Stimulated activated CD4-positive, alpha-beta T cell treated with anti-CD3 and anti-CD28 coated beads, Interleukin-2, amount 100 ng/mL, for 48 hours (primary cell): ENCODE results near the gene MYO10.
A peak's percentile ranks its signal among the peaks of the same experiment; 100 is the strongest.

Experiments
- DNase-seq, 2 donors: peaks; one replicate each; pipeline ENCODE4 v3.0.0-alpha.2; 2020

Gene MYO10

DNA sequence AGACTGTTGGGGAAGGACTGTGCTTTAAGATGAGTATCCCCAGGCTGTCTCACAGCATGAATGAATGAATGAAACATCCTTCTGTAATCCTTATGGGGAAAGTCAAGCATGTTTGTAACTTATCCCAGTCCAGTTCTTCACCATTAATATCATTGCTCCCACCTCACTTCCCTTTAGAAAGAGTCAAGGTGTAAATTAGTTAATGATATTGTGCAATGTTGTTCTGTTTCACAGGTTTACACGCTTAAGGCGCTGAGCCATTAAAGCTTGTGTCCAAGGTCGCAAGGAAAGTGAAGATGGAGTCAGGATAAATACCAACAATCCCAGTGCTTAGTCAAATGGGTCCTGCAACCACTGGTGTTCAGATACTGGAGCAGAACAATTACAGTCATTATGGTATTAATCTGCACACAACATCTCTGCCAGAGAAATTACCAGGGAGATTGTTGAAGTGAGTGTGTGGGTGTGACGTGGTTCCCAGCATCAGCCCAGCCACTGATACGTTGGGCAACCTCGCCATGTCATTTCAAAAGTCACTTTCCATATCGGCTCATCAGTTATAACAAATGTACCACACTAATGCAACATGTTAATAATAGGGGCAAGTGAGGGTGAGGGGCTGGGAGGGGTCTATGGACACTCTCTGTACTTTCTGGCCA is 1.5 kb upstream of the MYO10 start:
- DNase-seq: no peak

DNA sequence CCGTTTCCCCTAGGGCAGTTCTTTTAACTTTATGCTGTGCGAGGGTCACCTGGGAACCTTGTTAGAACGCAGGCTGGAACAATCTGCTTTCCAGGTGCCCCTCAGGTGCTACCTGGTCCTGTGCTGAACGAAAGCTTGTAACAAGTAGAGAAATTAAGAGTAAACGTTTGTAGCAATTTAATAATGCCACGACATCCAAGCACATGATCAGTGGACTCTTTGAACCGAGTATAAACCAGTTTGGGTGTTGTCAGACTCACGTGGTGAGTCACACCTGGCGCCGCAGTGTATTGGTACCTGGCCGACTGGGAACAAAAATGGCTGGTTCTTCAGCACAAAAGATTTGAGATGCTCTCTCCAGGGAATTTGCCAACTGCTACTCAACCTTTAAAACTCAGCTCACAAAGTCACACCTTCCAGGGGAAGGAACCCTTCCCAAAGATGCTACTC is 926 bp upstream of the MYO10 start:
- no peak for DNase-seq

DNA sequence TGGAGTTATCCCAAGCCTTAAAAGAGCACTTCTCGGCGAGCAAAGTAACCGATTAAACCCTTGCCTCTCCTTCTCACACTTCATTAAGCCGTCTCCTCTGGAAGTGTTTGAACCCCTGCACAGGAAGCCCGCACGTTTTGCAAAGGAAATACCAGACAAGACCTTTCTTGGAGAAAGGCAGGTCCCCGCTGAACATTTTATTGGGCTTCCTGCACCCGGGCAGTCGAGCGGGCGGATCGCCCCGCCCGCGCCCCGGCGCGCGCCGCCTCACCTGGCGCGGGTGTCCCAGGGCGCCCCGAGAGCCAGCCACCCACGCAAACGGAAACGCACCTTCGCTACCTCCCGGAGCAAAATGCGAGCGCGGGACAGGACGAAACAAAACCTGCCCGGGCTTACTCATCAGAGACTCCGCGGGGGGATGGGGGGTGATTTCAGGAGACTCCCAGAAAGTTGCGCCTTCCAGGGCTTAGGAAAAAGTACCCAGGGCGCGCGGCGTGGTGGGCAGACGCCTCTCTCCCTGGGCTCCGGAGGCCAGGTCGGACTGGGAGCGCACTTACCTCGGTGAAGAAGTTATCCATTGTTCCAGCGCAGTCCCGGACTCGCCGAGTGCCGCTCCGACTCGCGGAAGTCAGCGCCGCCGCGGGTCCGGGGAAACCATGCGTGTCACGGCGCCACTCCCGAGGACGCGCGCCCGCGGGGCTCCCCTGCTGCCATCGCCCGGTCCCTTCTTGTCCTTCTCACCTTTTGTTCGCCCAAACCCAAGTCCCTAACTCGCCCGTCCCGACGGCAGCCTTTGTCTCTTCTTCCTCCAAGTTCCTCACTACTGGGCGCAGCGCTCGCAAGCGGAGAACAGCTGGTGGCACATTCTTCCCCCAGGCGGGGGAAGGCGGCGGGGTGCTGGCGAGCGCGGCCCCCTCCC is 598 bp downstream of the MYO10 start:
- peak in 1 of 2 donors; percentile 16 for DNase-seq

DNA sequence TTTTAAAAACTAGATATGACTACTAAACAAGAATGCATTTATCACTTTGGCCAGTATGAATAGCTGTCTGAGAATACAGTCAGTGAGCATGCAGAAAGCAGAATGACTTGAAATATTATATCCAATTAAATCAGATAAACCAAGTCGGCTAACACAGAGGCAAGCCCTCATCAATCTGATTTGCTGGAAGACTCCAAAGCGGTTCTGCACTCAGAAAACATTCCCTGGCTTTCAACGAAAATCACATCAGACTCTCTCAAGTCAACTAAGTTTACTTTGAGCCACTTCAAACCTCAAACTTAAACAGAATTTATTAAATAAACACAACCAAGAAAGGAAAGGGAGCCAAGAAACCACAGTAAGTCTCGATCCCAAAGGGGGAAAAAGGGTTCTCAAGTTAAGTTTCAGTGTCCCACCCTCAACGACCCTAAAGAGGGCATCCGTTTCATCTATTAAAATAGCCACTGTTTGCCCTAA is 1.4 kb downstream of the MYO10 start:
- no peak for DNase-seq

DNA sequence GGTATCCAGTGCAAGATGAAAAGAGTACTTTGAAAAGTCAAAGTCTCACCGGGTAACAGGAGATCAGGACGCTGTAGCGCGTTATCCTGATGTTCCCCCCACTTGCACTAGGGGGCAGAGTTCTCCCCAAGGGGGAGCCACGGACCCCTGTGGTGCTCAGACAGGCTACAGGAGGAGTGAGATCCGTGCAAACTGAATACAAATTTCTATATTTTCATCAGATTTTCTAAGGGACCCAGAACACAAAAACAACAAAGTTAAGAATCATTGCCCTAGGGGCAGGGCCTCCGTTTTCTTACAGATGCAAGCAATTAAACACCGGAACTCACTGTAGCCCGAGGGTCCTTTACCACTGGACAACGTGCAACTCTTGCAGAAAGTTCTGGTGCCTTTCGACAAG is 2.0 kb downstream of the MYO10 start:
- DNase-seq: peak; percentile 23 to 39

DNA sequence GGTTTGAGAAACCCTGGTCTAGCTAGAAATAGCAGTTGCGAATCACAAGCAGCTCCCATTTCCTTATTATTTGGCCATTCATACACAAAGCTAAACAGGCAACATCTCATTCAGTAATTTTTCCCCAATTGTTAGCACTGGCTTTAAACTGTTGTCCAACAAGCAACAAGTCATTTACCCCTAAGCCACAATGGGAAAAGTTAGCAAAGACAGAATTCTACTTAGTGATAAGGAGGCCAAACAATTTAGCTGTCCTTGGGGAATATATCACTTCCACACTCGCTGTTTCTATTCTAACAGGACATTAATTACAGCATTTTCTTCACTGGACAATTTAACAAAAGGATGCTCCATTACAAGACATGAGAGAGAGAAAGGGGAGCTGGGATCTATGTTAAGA is 2.8 kb downstream of the MYO10 start:
- DNase-seq: no peak

DNA sequence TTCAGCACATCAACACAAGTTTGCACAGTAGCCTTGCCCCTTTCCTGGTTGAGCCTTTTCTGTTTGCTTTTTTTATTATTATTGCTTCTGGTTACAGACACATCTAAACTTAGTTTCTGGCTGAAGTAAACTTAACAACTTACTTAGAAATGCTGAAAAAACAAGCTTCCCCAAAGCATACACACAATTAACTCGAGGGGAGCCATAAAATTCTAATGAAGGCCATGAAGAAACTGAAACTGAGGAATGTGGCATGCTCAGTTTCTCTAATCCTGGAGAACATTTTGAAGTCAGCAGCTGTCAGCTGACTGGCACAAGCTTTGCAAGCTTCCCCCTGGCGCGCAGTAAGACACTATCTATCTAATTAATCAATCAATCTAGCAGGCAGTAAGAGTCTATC is 3.7 kb downstream of the MYO10 start:
- DNase-seq: no peak

DNA sequence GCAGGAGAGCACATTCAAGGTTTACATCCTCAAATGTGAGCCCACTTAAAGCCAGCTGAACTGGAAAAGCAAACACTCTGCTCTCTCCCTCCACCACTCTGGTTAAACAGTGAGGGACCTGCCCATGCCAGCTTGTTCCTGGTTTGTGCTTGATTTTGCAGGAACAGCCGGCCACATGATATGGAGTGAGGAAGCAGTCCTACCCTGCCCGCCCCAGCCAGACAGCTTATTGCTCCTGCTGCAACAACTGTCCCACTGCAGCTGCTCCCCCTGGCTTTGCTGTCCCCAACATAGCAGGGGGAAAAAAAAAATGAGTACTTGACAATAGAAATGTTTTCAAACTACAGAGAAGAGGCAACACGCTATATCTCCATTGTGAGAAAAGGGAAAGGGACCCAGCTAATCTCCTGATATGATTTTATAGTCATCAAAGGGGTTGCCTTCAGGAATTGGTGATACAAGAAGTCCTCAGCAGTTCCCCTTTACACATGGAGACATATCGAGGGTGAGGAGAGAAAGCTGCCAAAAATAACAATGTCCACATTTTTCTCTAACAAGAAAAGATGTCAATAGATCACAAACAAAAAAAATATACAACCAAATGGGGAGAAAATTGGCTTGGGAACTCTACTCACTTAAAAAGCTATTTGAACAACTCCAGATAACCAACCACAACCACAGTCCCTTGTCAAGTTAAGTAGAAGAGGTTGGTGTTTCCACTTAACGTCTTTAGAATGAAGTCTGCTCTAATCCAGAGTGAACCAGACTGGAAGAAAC is 4.6 kb downstream of the MYO10 start:
- DNase-seq: no peak

DNA sequence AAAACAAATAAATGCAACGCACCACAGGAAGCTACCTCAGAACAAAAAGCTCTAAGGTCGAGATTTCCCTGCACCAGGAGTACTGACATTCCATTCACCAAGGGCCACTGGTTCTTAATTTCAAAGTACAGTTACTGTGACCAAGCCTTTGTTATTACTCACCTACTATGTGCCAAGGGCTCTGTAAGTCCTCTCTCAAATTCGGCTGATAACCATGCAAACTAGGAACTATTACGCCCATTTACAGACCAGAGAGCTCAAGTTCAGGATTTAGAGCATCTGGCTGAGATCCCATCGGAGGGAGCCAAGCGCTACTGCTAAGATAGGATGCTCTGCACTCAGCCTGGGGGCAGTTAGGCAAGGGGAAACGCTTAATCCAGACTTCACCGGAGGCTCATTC is 5.6 kb downstream of the MYO10 start:
- DNase-seq: no peak

DNA sequence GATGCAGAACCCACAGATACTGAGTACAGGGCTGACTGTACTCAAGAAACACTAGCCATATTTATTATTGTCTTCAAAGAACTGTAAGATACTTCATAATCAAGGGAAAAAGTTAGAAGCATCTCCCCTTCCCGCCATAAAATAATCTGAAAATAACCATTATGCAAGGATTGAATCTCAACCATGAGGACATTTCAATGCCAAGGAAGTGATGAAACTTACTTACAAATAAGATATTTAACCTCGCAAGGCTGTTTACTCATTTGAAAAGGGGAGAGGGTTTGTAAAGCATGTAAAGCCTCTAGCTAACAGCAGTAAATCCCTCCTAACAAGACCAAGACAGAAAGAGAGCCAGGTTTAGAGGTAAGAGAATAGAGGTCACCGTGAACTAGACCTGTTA is 6.3 kb downstream of the MYO10 start:
- no peak for DNase-seq

DNA sequence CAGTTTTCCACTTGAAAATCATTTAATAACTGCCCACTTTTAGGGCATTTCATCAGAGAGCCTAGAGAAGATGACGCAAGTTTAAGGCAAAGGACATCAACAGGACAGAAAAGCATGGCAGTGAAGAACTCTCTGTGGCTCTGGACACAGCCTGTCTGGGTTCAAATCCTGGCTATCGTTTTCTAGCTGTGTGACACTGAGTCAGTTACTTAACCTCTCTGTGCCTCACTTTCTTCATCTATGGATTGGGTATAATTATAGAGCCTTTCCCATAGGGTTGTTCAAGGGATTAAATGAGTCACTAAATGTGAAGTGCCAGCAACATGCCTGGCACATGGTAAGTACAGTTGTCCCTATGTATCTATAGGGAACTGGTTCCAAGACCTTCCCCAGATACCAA is 6.7 kb downstream of the MYO10 start:
- DNase-seq: no peak

DNA sequence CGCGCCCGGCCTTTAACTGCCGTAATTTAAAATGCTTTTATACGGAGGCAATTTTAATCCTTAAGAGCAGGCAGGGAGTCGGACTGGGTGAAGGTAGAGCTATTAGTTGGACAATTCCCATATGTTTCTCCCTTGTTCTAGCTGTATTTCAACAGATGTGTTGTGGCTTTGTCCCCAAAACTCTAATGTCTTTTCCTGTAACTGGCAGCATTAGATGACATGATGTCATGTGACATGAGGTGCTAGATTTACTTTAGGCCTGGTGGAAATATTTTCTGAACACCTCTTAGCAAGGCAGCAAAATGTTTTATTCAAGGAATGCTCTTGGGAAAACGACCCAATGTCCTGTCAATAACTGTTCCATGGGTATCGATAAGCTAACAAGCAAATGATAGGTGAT is 8.5 kb downstream of the MYO10 start:
- DNase-seq: no peak

DNA sequence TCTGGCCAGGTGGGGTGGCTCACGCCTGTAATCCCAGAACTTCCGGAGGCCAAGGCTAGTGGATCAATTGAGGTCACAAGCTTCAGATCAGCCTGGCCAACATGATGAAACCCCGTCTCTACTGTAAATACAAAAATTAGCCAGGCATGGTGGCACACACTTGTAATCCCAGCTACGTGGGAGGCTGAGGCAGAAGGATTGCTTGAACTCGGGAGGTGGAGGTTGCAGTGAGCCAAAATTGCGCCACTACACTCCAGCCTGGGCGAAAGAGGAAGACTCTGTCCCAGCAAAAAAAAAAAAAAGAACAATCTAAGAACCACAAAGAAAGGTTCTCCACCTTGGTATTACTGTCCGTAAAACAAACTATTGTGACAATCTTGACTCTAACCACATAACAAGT is 9.7 kb downstream of the MYO10 start:
- DNase-seq: no peak

DNA sequence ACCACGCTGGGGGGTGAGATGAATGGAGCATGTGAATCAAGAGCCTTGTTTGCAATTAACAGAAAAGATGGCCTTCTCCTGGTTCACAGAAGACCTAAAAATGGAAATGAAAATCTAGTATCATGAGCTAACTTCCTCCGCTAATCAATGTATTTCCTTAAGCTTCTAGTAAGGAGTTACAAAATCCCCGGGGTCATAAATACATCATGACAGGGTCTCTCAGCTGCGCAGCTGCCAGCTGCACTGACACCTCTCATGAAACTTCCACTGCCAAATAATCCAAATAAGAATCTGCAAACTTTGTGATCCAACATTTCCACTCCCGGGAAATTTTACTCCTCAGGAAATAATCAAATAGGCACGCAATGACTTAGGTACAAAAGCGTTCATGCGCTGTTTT is 11.9 kb downstream of the MYO10 start:
- DNase-seq: no peak

DNA sequence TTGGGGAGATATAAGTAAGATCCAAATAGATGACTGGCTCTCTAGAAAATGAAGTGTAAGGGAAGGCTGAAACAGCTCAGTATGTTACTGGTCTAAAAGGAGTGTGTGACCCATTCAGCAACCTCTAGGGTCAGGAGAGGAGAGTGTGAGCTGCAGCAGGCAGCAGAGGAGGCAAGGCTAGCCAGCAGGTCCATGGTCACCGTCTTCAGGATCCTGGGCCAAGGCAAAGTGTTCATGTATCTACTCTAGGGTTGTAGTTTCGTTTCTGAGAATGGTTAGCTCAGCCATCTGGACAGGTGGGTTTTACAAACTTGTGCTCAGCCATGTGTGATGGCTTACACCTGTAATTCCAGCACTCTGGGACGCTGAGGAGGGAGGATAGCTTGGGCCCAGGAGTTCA is 13.7 kb downstream of the MYO10 start:
- DNase-seq: no peak

DNA sequence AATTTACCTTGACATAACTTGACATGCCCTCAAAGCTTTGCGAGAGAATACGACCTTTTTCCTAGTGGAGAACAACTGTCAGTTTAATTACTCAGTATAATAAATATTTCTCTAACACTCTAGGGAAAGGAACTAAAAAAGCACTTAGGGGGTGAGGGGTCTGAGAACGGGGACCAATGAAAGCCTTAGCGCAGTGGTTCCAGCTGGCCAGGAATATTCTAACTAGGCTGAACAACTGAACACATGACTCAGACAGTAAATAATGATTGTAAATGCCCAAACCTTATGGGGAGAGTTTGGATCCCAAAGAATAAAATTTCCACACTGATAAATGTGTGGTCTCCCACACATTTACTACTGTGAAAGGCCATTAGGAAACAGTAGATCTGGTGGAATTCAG is 14.9 kb downstream of the MYO10 start:
- DNase-seq: no peak

DNA sequence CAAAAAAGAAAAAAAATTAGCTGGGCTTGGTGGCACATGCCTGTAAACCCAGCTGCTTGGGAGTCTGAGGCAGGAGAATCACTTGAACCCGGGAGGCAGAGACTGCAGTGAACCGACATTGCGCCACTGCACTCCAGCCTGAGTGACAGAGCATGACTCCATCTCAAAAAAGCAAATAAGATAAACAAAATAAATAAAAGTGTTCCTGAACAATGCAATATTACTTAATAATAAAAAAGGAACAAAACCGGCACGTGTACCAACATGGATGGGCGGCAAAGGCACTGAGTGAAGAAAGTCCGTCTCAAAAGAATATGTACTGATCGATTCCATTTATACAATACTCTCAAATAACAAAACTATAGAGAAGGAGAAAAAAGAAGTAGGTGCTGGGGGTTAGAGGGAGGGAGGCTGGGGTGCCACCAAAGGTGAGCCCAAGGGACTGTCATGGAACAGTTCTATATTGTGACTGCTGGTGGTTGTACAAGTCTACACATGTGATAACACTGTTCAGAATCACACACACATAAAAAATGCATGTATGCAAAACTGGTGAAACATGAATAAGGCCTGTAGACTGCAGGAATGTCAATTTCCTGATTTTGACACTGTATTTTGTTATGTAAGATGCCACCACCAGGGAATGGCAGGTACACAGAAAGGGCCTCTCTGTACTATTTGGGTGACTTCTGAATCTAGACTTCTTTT is 15.8 kb downstream of the MYO10 start:
- DNase-seq: no peak

DNA sequence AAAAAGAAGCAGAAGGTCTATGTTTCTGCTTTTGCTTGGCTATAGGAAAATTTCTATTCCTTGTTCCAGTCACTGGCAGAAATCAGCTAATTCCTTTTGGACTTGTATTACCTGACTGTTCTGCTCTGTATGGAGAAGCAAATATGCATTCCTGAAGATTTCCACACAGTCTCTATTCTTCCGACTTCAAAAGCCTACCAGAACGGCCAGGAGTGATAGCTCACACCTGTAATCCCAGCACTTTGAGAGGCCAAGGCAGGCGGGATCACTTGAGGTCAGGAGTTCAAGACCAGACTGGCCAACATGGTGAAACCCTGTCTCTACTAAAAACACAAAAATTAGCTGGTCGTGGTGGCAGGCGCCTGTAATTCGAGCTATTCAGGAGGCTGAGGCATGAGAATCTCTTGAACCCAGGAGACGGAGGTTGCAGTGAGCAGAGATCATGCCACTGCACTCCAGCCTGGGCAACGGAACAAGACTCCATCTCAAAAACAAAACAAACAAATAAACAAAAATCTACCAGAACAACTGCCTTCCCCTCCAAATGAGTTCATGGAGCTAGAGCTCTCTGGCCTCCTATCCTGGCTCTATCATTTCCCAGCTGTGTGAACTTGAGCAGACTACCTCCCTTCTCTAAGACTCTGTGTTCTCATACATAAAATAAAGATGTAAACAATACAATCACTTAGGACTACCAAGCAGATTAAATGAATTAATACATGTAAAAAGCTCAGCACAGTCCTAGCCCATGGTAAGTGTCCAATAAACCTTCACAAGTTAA is 17.0 kb downstream of the MYO10 start:
- no peak for DNase-seq

DNA sequence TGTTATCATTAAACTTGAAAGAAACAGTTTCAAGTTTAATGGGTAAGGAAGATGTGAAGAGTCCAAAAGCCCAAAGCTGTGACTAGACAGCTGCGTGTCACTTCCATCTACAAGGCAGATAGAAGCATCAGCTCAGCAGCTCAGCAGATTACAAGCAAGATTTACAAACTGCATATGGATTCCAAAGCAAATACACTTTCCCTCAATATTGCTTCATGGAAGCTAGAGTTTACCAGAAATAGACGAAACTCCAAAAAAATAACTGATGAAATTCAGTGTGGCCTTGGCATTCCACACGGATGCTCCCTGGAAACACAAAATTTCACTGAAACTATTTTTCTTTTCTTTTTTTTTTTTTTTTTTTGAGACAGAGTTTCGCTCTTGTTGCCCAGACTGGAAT is 17.9 kb downstream of the MYO10 start:
- no peak for DNase-seq

DNA sequence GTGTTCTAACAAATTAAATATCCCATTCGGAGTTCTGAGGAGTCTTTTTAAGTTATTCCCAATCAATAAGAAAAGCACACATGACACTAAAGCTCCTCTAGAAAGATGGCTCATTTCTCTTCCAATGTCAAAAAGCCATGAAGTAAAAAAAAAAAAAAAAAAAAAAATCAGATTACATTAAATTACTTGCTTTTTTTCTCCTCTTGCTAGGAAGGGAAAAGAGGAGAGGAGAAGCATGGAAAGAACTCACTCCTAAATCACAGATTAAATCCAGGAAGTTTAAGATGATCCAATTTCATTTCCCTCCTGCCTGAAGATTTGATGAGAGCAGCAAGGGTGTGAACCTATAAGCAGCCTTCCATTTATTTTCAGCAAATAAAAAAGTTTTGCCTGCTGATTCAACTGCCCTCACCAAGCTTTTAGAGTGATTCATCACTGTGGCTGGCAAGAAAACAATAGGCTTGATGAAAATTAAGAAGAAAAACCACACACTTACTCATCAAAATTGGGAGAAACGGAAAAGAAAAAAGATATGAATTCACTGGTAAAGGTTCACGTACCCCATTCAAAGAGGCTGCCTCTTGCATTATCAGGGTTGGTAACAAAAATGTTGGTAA is 19.7 kb downstream of the MYO10 start:
- DNase-seq: no peak

DNA sequence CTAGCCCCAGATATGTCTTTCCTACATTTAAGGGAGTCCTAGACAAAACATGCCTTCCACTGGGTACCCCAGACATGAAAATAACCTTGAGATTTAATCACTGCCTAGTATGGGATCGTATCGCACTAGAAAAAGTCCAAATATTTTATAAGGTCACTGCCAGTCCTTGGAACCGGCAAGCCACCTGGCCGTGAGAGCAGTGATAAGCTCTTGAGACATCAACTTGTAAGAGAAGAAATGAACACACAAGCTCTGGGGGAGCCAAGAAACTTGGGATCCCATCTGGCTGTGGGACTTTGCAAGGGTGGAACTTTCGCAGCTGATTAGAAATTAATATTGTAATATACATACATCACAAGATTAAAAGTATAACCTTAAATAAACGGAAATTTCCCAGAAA is 21.5 kb downstream of the MYO10 start:
- no peak for DNase-seq

DNA sequence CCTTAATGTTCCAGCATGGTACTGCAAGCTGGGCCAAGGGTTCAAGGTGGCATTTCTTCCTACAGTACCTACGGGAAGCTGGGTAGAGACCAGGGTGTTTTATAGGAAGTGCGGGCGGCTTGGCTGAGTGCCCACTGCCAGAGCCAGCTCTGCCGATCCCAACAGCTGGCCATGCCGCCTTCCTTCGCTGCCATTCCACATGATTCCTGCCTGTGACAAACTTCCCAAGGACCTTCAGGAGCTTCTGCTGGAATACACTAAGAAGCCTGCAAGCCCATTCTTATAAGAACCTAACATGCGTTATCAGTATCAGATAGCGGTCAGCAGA is 22.0 kb downstream of the MYO10 start:
- no peak for DNase-seq
